HAP-1 (cell line): Measurements from ENCODE around the gene AGBL4.

Experiments
- DNase-seq, 2 experiments: peaks; one replicate each; pipeline ENCODE4 v3.0.0-alpha.2; 2016 to 2020; ENCODE audit warnings: low spot score in 2 of 2
- H3K27me3 ChIP-seq: fragments of 250-450 bp; sonication (Bioruptor Pico); 2 replicates; pipeline ENCODE4 v1.5.1; 2020; ENCODE audit warnings: low read depth, mild to moderate bottlenecking, moderate library complexity
- H3K36me3 ChIP-seq: fragments of 250-450 bp; sonication (Bioruptor Pico); replicated peaks from 2 replicates; pipeline ENCODE4 v1.5.1; 2020; ENCODE audit warnings: mild to moderate bottlenecking
- H3K4me1 ChIP-seq: fragments of 250-450 bp; sonication (Bioruptor Pico); 2 replicates; pipeline ENCODE4 v1.5.1; 2020; ENCODE audit warnings: mild to moderate bottlenecking
- H3K4me3 ChIP-seq: fragments of 250-450 bp; sonication (Bioruptor Pico); 2 replicates; pipeline ENCODE4 v1.5.1; 2020; ENCODE audit warnings: mild to moderate bottlenecking, moderate library complexity
- H3K9me3 ChIP-seq: fragments of 250-450 bp; sonication (Bioruptor Pico); 2 replicates; pipeline ENCODE4 v1.5.1; 2020; ENCODE audit warnings: mild to moderate bottlenecking, moderate library complexity
- in situ Hi-C: fragments of 300-500 bp; cut with MboI; formaldehyde crosslinking; loops from 3 replicates; pipeline ENCODE4 v1.14.3; 2020; ENCODE audit warnings: low sequenced_read_pairs, inconsistent platforms, mixed read lengths

AGBL4 gene

DNA sequence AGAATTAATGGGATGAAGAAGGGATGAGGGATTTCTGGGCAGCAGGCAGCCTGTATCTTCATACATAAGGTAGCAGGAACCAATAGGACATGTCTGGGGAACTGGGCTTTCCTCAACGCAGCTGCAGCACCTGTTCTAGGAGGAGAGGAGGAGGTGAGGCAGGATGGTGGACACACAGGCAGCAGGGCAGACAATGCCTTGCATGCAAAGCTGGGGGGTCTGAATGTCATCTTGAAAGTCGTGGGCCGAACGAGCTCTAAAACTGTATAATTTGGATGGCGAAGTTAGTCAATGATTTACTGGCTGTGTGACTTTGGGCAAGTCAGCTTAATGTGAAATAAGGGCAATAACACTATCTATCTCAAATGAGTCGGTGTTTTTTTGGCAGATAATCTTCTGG lies 1371.4 kb downstream of the AGBL4 start:
- Histone ChIP-seq H3K36me3 (no peaks in the 10 kb centered on the region), H3K4me3 (no peak overlapping the region), H3K27me3 (no peaks in the 10 kb centered on the region), H3K4me1 (no peaks in the 10 kb centered on the region), H3K9me3 (no peaks in the 10 kb centered on the region)
- in situ Hi-C loops: no loop called here
- no peak for DNase-seq

GRCh38 chr1:48649880-48650279 lies 1373.9 kb downstream of the AGBL4 start:
- no peaks in the 10 kb centered on the region for H3K9me3 ChIP-seq
- in situ Hi-C loops: no loop called here
- no peaks in the 10 kb centered on the region for H3K4me1 ChIP-seq
- no peak for DNase-seq
- no peaks in the 10 kb centered on the region for H3K36me3 ChIP-seq
- H3K27me3 ChIP-seq: no peaks in the 10 kb centered on the region
- H3K4me3 ChIP-seq: no peak overlapping the region

DNA sequence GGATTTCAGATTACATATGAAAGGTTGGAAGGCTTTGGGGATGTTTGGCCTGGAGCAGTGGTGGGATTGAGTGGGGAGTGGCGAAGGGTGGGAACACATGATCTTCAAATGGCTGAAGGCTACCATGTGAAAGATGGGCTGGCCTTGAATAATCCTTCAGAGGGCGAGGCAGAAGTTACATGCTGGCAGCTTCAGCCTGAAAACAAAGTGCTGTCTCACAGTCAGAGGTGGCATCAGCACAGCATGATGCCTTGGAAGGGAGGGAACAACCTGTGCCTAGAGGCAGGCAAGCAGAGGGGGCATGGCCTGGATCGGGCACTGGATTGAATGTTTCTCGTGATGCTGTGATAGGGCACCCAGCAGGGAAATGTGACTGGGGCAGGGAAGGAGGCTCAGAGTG lies 1377.9 kb downstream of the AGBL4 start:
- DNase-seq: peak in 1 of 2 experiments; percentile 9
- H3K9me3 ChIP-seq: no peaks in the 10 kb centered on the region
- no peak overlapping the region for H3K4me3 ChIP-seq
- no peaks in the 10 kb centered on the region for H3K4me1 ChIP-seq
- no peaks in the 10 kb centered on the region for H3K36me3 ChIP-seq
- H3K27me3 ChIP-seq: no peaks in the 10 kb centered on the region
- in situ Hi-C loops: no loop called here

GRCh38 chr1:48644905-48645605 lies 1378.7 kb downstream of the AGBL4 start:
- in situ Hi-C loops: no loop called here
- no peaks in the 10 kb centered on the region for H3K36me3 ChIP-seq
- no peak overlapping the region for H3K4me3 ChIP-seq
- no peak for DNase-seq
- H3K4me1 ChIP-seq: no peaks in the 10 kb centered on the region
- H3K9me3 ChIP-seq: no peaks in the 10 kb centered on the region
- no peaks in the 10 kb centered on the region for H3K27me3 ChIP-seq

GRCh38 chr1:48644190-48644900 lies 1379.4 kb downstream of the AGBL4 start:
- no peak for DNase-seq
- no peaks in the 10 kb centered on the region for H3K4me1 ChIP-seq
- H3K36me3 ChIP-seq: no peaks in the 10 kb centered on the region
- H3K27me3 ChIP-seq: no peaks in the 10 kb centered on the region
- no peaks in the 10 kb centered on the region for H3K9me3 ChIP-seq
- in situ Hi-C loops: no loop called here
- H3K4me3 ChIP-seq: no peak overlapping the region

DNA sequence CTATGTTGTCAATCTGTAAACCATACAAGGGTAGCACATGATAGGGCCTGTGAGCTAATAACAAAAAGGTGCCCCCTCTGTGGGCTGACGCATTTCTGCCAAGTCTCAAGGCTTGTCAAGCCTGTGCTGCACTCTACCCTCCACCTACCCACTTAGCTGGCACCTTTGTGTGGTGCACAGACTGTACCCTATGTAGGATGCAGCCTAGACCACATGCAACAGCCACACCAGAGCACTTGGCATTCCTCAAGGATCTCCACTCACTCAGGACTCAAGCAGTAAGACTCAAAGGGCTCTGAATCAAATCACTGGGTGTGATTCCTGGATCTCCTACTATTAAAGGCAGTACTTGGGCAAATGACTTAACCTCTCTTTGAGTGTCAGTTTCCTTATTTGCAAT lies 1380.6 kb downstream of the AGBL4 start:
- no peaks in the 10 kb centered on the region for H3K36me3 ChIP-seq
- no peaks in the 10 kb centered on the region for H3K4me1 ChIP-seq
- H3K9me3 ChIP-seq: no peaks in the 10 kb centered on the region
- H3K4me3 ChIP-seq: no peak overlapping the region
- in situ Hi-C loops: no loop called here
- no peaks in the 10 kb centered on the region for H3K27me3 ChIP-seq
- no peak for DNase-seq

- Histone ChIP-seq H3K4me1 (no peaks in the 10 kb centered on the region), H3K27me3 (no peaks in the 10 kb centered on the region), H3K9me3 (no peaks in the 10 kb centered on the region), H3K36me3 (no peaks in the 10 kb centered on the region), H3K4me3 (no peak overlapping the region)
- DNase-seq: peak; percentile 17 to 21
- in situ Hi-C loops: no loop called here
Measured at GRCh38 chr1:48640836-48641492, 1382.8 kb downstream of the AGBL4 start.

GRCh38 chr1:48629867-48630266 lies 1393.9 kb downstream of the AGBL4 start:
- no peak for DNase-seq
- H3K4me1 ChIP-seq: no peaks in the 10 kb centered on the region
- no peaks in the 10 kb centered on the region for H3K36me3 ChIP-seq
- in situ Hi-C loops: no loop called here
- no peak overlapping the region for H3K4me3 ChIP-seq
- peaks cover 5% of the 10 kb centered on the region; the same call in 1 of the 2 replicates for H3K27me3 ChIP-seq
- H3K9me3 ChIP-seq: no peaks in the 10 kb centered on the region

- no peaks in the 10 kb centered on the region for H3K36me3 ChIP-seq
- H3K27me3 ChIP-seq: peaks cover 4% of the 10 kb centered on the region; the same call in 1 of the 2 replicates
- no peaks in the 10 kb centered on the region for H3K4me1 ChIP-seq
- H3K9me3 ChIP-seq: no peaks in the 10 kb centered on the region
- no peak for DNase-seq
- in situ Hi-C loops: no loop called here
- no peak overlapping the region for H3K4me3 ChIP-seq
Measured at GRCh38 chr1:48627486-48627885, 1396.3 kb downstream of the AGBL4 start.

GRCh38 chr1:48619539-48619938 lies 1404.2 kb downstream of the AGBL4 start:
- no peaks in the 10 kb centered on the region for H3K4me1 ChIP-seq
- in situ Hi-C loops: no loop called here
- H3K4me3 ChIP-seq: no peak overlapping the region
- peak in 1 of 2 experiments; percentile 47 for DNase-seq
- no peaks in the 10 kb centered on the region for H3K27me3 ChIP-seq
- no peaks in the 10 kb centered on the region for H3K9me3 ChIP-seq
- no peaks in the 10 kb centered on the region for H3K36me3 ChIP-seq

- H3K9me3 ChIP-seq: no peaks in the 10 kb centered on the region
- H3K4me1 ChIP-seq: no peaks in the 10 kb centered on the region
- no peak for DNase-seq
- no peaks in the 10 kb centered on the region for H3K27me3 ChIP-seq
- in situ Hi-C loops: no loop called here
- no peak overlapping the region for H3K4me3 ChIP-seq
- H3K36me3 ChIP-seq: no peaks in the 10 kb centered on the region
Measured at GRCh38 chr1:48617252-48617651, 1406.5 kb downstream of the AGBL4 start.

DNA sequence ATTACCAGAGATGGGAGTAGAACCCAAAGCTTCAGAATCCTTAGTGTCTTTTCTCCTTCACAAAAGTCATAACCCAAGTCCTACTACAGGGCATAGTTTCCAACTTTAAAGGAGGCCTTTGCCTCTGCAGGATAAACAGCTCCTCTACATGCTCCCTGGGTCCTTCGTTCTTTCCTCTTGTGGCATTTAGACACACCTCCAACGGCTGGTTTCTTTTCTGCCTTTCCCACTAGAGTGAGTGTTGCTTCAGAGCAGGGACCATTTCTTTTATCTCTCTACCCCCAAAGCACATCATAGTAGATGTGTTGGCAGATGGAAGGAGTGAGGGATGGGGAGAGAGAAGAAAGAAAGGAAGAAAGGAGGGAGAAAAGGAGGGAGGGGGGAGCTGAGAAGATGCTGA lies 1407.0 kb downstream of the AGBL4 start:
- Histone ChIP-seq H3K4me3 (no peak overlapping the region), H3K9me3 (no peaks in the 10 kb centered on the region), H3K27me3 (0 out of 2 replicates have a peak, but pooled peaks cover 2% of the 10 kb centered on the region), H3K4me1 (no peaks in the 10 kb centered on the region), H3K36me3 (no peaks in the 10 kb centered on the region)
- DNase-seq: no peak
- in situ Hi-C loops: no loop called here

GRCh38 chr1:48611841-48612240 lies 1411.9 kb downstream of the AGBL4 start:
- Histone ChIP-seq H3K4me3 (no peak overlapping the region), H3K27me3 (peaks cover 9% of the 10 kb centered on the region; the same call in 1 of the 2 replicates), H3K36me3 (no peaks in the 10 kb centered on the region), H3K9me3 (no peaks in the 10 kb centered on the region), H3K4me1 (no peaks in the 10 kb centered on the region)
- in situ Hi-C loops: no loop called here
- no peak for DNase-seq
